Smooth muscle cell (in vitro differentiated cells): Measurements from ENCODE around the gene CRIP3. TPM values are rescaled to one million over a fixed set of nuclear protein-coding genes. Genes with fewer than 3 reads are reported as not detected.
"Not testable (repeated sequence)": the region's sequence is repeated elsewhere in the genome, so short reads cannot be mapped to it uniquely, and the experiment has no call there.

Experiments
- DNase-seq: peaks from one replicate; lab custom pipeline; 2025; ENCODE audit not compliant: unreplicated experiment; lab: John Stamatoyannopoulos, UW
- H2AFZ ChIP-seq: fragments of 200-600 bp; sonication (generic); 2 replicates; pipeline ENCODE4 v1.6.0; 2016; ENCODE audit warnings: antibody characterized with exemption, low read depth, mild to moderate bottlenecking
- H3F3A ChIP-seq: fragments of 200-600 bp; sonication (generic); 2 replicates; pipeline ENCODE4 v1.6.0; 2017; ENCODE audit warnings: antibody characterized with exemption, low read depth
- H3K27ac ChIP-seq: fragments of 200-600 bp; sonication (generic); 2 replicates; pipeline ENCODE4 v1.5.1; 2016; ENCODE audit warnings: low read depth, mild to moderate bottlenecking
- H3K27me3 ChIP-seq: fragments of 200-600 bp; sonication (generic); 2 replicates; pipeline ENCODE4 v1.6.1; 2016; ENCODE audit warnings: low read depth, mild to moderate bottlenecking
- H3K36me3 ChIP-seq: fragments of 200-600 bp; sonication (generic); 2 replicates; pipeline ENCODE4 v1.5.1; 2016; ENCODE audit warnings: low read depth
- H3K4me1 ChIP-seq: fragments of 200-600 bp; sonication (generic); 2 replicates; pipeline ENCODE4 v1.5.1; 2016; ENCODE audit warnings: low read depth
- H3K4me2 ChIP-seq: fragments of 200-600 bp; sonication (generic); 2 replicates; pipeline ENCODE4 v1.6.0; 2016; ENCODE audit warnings: mild to moderate bottlenecking
- H3K4me3 ChIP-seq: fragments of 200-600 bp; sonication (generic); 2 replicates; pipeline ENCODE4 v1.5.1; 2016; ENCODE audit warnings: mild to moderate bottlenecking
- H3K79me2 ChIP-seq: fragments of 200-600 bp; sonication (generic); 2 replicates; pipeline ENCODE4 v1.6.0; 2016; ENCODE audit warnings: low read depth, mild to moderate bottlenecking
- H3K9ac ChIP-seq: fragments of 200-600 bp; sonication (generic); 2 replicates; pipeline ENCODE4 v1.6.0; 2016; ENCODE audit warnings: low read depth
- H3K9me3 ChIP-seq: fragments of 200-600 bp; sonication (generic); replicated peaks from 2 replicates; pipeline ENCODE4 v1.5.1; 2016; ENCODE audit warnings: low read depth
- H4K20me1 ChIP-seq: fragments of 200-600 bp; sonication (generic); 2 replicates; pipeline ENCODE4 v1.6.0; 2016; ENCODE audit warnings: low read depth
- WGBS: methylation state at CpG from one replicate; pipeline ENCODE4 v1.1.7; 2016; ENCODE audit warnings: low lambda C conversion rate; 5-methylcytosine and 5-hydroxymethylcytosine counted together
- polyA plus RNA-seq: library from polyadenylated mRNA; unstranded; fragments of >200 nt; fragmentation: Nextera tagmentation; extraction: Ambion mirVana; gene quantifications from 2 replicates; pipeline ENCODE4 v1.2.1, GENCODE V29; 2016
- total RNA-seq: library from RNA; depleted of rRNA; stranded (reverse); fragments of >200 nt; gene quantifications from 2 replicates; pipeline ENCODE4 v1.2.3, GENCODE V29; 2014
- TF ChIP-seq, protein P1 (sequence below): fragments of 200-600 bp; sonication (generic); IDR thresholded peaks from 2 replicates; pipeline ENCODE4 v1.5.1; 2017; ENCODE audit warnings: borderline replicate concordance, mild to moderate bottlenecking, antibody characterized with exemption; ENCODE audit not compliant: insufficient read depth, poor library complexity, severe bottlenecking

The CRIP3 gene
- total and polyA plus RNA-seq, 2 experiments from 2014 or later = not detected

- H3K4me1 ChIP-seq = no peaks in the 10 kb centered on the region
- no peaks in the 10 kb centered on the region for H3K9me3 ChIP-seq
- peaks cover 23% of the 10 kb centered on the region for H3K36me3 ChIP-seq
- 97% methylated on average over 3 of the region's 3 CpGs for WGBS
- H2AFZ ChIP-seq = no peak overlapping the region
- H3F3A ChIP-seq = no peaks in the 10 kb centered on the region
- H3K4me2 ChIP-seq = no peak overlapping the region
- DNase-seq = no peak
- no peak overlapping the region for H3K27ac ChIP-seq
- H3K4me3 ChIP-seq = no peak overlapping the region
- H3K9ac ChIP-seq = no peak overlapping the region
- no peaks in the 10 kb centered on the region for H4K20me1 ChIP-seq
- H3K27me3 ChIP-seq = no peaks in the 10 kb centered on the region
- H3K79me2 ChIP-seq = no peaks in the 10 kb centered on the region
- TF ChIP-seq, protein P1, sequence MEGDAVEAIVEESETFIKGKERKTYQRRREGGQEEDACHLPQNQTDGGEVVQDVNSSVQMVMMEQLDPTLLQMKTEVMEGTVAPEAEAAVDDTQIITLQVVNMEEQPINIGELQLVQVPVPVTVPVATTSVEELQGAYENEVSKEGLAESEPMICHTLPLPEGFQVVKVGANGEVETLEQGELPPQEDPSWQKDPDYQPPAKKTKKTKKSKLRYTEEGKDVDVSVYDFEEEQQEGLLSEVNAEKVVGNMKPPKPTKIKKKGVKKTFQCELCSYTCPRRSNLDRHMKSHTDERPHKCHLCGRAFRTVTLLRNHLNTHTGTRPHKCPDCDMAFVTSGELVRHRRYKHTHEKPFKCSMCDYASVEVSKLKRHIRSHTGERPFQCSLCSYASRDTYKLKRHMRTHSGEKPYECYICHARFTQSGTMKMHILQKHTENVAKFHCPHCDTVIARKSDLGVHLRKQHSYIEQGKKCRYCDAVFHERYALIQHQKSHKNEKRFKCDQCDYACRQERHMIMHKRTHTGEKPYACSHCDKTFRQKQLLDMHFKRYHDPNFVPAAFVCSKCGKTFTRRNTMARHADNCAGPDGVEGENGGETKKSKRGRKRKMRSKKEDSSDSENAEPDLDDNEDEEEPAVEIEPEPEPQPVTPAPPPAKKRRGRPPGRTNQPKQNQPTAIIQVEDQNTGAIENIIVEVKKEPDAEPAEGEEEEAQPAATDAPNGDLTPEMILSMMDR = no peak
Measured at GRCh38 chr6:43347021-43347420, 38.4 kb upstream of the CRIP3 start.

- peaks cover 22% of the 10 kb centered on the region for H3K36me3 ChIP-seq
Measured at GRCh38 chr6:43346243-43346642, 37.6 kb upstream of the CRIP3 start.

GRCh38 chr6:43339168-43339567 lies 30.5 kb upstream of the CRIP3 start:
- no peaks in the 10 kb centered on the region for H3K9me3 ChIP-seq

More at GRCh38 chr6:43346243-43346642, 37.6 kb upstream of the CRIP3 start:
- not testable (repeated sequence) for H3K9ac ChIP-seq, H3K4me3 ChIP-seq, H3K27me3 ChIP-seq, H4K20me1 ChIP-seq, H3K79me2 ChIP-seq, H3K4me1 ChIP-seq, H3K4me2 ChIP-seq, H2AFZ ChIP-seq, H3K27ac ChIP-seq, H3K9me3 ChIP-seq, H3F3A ChIP-seq, DNase-seq
- 97% methylated on average over 11 of the region's 11 CpGs for WGBS

GRCh38 chr6:43338243-43338642 lies 29.6 kb upstream of the CRIP3 start:
- no peak overlapping the region for H3K27ac ChIP-seq
- TF ChIP-seq, protein P1 = no peak
- no peaks in the 10 kb centered on the region for H3K27me3 ChIP-seq
- no peaks in the 10 kb centered on the region for H3F3A ChIP-seq
- no peak overlapping the region for H2AFZ ChIP-seq
- no peak for DNase-seq
- H3K9me3 ChIP-seq = no peaks in the 10 kb centered on the region
- H4K20me1 ChIP-seq = no peaks in the 10 kb centered on the region
- no peak overlapping the region for H3K4me3 ChIP-seq
- no peaks in the 10 kb centered on the region for H3K79me2 ChIP-seq
- H3K4me1 ChIP-seq = no peaks in the 10 kb centered on the region
- no peak overlapping the region for H3K9ac ChIP-seq
- peaks cover 17% of the 10 kb centered on the region for H3K36me3 ChIP-seq
- no peak overlapping the region for H3K4me2 ChIP-seq

More at GRCh38 chr6:43339168-43339567, 30.5 kb upstream of the CRIP3 start:
- Histone ChIP-seq H4K20me1 (no peaks in the 10 kb centered on the region), H2AFZ (no peak overlapping the region), H3K4me1 (no peaks in the 10 kb centered on the region), H3K27me3 (no peaks in the 10 kb centered on the region), H3K4me3 (no peak overlapping the region), H3F3A (no peaks in the 10 kb centered on the region), H3K27ac (no peak overlapping the region), H3K9ac (no peak overlapping the region), H3K4me2 (no peak overlapping the region), H3K36me3 (peaks cover 17% of the 10 kb centered on the region), H3K79me2 (no peaks in the 10 kb centered on the region)
- TF ChIP-seq, protein P1 = no peak
- no peak for DNase-seq
- 98% methylated on average over 4 of the region's 4 CpGs for WGBS
